TTC549 (cell line): ENCODE data around the gene SPINT3.

ENCODE experiments used
- FAIRE-seq: peaks from 2 replicates; lab custom pipeline; 2012; peaks lifted over from hg19 to GRCh38; lab: Jason Lieb, UNC

Gene SPINT3, protein sequence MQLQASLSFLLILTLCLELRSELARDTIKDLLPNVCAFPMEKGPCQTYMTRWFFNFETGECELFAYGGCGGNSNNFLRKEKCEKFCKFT

DNA sequence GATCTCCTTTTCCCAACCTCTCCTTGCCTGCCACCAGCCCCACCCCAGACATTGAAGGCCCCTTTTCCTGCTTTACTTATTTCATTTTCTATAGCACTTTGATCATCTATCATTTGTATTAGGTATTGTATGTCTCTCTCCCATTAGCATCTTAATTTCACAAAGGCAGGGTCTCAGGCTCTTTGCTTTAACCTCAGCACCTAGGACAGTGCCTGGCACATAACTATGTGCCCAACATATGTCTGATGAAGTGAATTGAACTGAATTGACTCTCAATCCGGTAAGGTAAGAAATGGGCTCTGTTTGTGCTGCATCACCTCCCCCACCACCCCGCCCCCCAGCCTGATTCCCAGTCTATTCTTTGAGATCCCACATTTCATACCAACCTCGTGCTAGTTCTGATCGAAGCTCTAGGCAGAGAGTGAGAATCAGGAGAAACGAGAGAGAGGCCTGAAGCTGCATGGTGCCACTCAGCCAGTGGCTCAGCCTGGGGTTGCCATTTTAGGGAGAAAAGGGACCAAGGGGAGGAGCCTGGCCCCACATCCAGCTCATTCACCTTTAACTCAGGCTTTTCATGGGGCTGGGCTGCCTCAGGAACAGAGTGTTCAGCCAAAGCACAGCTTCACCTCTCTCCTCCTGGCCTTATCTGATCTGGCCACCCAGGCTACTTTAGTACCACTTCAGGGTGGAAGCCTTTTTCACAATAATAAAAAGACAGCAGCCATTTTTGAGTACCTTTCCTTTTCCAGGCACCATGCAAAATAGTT is at the start of gene SPINT3:
Gene SPINT3 (minus strand): TSS at position 476 of the 767 bp plus-strand sequence. CDS start 14 bp downstream, at position 462.
- FAIRE-seq = no peak

DNA sequence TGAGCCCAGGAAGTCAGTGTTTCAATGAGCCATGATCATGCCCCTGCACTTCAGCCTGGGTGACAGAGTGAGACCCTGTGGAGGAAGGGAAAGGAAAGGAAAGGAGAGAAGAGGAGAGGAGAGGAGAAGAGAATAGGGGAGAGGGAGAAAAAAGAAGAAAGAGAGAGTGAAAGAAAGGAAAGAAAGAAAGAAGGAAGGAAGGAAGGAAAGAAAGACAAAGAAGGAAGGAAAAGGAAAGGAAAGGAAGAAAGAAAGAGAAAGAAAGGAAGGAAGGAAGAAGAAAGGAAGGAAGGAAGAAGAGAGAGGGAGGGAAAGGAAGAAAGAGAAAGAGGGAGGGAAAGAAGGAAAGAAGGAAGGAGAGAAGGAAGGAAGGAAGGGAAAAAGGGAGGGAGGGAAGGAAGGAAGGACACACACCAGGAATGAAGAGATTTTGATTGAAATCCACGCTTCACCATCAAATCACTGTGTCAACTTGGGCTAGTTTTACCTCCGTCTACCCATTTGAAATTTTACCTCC is 49.4 kb upstream of the SPINT3 start:
- FAIRE-seq = no peak

DNA sequence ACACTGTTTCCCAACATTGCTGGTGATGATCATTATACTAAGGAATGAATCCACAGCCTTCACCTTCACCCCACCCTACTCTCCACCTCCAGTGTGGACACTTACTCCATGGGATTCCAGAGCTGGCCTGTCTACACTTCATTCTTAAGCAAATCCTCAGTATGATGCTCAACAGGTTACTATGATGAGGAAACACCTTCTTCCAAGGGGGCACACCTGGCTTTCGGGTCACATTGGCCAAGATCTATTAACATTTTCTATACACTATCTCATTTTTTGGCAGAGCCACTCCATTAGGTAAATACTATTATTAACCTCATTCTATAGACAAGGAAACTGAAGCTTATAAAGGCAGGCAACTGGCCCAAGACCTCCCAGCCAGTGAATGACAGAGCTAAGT is 39.8 kb upstream of the SPINT3 start:
- no peak for FAIRE-seq

DNA sequence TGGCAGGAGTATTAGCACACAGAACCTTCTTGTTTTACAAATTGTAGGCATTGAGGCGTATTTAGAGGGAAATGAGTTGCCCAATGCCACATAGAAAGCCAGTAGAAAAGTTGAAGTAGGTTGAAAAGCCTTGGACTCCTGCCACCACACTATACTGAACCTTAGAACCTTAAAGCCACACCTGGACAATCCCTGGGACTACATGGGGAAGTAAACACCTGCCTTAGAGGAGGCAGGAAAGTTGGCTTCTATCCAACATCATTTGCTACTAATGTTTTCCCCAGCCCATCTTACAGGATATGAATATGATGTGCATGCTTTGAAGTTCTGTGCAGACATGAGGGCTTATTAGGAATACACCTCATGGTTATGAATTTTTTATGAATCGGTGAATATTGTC is 37.0 kb upstream of the SPINT3 start:
- no peak for FAIRE-seq

DNA sequence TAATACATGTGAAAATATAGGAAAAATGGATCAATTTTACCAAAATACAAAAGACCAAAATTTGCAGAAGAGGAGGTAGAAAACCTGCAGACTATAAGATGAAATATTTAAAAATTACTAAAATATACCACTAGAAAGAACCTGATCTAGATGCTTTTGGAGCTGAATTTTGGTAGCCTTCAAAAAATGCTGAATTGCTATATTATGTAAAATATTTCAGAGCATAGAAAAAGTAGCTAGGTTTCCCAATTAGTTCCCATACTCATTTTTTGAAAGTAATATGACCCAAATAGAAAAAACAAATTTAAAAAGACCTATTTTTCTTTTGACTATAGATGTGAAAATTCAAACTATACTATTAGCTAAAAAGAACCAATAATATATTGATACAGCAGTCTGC is 35.3 kb upstream of the SPINT3 start:
- FAIRE-seq = no peak

DNA sequence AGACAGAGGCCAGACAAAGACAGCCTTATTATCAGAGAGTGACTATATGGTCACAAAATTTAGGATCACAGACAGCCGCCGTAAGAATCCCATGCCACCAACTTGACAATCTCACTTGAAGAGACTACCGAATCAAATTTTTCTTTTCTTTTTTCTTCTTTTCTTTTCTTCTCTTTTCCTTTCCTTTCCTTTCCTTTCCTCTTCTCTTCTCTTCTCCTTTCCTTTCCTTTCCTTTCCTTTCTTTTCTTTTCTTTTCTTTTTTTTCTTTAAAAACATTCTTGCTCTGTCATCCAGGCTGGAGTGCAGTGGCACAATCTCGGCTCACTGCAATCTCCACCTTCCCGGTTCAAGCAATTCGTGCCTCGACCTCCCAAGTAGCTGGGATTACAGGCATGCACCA is 33.0 kb upstream of the SPINT3 start:
- FAIRE-seq = no peak

DNA sequence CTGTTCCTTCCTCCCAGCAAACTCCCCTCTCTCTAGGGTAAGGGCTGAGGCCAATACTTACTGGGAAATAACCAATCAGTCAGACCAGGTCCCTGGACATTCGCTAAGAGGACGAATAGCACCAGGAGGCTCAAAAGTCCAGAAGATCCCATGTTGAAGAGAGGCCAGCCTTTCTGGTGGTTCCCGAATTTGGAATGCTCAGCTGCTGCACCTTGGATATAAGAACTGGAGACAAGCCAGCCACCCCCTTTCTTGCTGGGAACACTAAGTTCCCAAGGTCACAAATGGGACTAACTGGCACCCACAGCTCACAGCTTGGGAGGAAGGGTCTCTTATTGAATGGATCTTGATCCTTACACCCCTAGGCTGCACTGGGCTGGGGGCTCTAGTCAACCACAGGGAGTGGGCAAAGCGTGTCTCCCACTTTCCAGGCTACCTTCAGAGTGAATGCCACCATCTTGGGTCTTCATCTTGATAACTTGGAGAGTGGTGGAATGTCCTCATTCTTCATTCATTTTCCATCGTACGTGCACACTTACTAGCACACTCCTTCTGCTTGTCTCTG is 31.9 kb upstream of the SPINT3 start, which contains the start of gene EPPIN:
Gene EPPIN (minus strand): TSS at position 196 of the 565 bp plus-strand sequence. CDS start 44 bp downstream, at position 152.
- no peak for FAIRE-seq

DNA sequence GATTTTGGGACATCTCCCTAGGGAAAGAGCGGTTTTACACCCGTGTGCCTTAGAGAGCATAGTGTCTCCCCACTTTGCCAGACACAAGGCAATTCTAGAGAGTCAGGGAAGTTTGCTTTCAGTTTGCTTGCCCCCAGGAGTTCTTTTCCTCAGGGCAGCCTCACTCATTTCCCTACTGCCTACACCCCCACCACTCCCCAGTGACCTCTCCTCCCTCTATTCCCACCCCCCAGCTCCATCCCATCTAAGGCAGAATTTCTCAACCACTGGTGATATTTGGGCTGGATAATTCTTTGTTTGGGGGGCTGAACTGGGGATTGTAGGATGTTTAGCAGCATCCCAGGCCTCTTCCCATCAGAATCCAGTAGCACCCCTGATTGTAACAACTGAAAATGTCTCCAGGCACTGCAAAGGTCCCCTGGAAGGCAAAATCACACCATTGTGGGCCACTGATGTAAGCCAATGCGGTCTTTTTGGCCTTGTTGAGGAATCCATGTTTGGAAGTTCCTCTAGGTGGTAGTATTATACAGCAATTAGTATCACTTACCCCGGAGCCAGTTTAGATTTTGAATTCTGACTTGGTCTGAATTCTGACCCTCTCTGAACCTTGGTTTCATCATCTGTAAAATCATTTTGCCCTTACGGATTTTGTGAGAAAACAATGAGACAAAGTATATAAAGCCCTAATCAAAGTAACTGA is 30.5 kb upstream of the SPINT3 start:
- no peak for FAIRE-seq

DNA sequence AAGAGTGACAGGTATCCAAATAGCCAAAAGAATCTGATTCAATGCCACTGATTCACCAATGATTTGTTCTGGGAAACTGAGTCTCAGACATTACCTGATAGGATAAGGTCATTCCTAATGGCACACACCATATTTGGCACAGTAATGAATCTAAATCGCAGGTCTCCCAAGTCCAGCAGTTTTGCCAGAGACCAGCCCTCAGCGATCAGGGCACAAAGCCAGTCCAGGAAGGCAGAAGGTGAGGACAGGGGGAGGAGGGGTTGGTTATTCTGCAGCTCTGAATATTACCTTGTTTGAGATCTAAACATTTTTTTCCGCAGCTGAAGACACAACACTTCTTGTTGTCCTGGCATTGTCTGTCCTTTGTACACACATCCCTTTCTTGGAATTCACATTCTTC is 29.9 kb upstream of the SPINT3 start:
- no peak for FAIRE-seq

DNA sequence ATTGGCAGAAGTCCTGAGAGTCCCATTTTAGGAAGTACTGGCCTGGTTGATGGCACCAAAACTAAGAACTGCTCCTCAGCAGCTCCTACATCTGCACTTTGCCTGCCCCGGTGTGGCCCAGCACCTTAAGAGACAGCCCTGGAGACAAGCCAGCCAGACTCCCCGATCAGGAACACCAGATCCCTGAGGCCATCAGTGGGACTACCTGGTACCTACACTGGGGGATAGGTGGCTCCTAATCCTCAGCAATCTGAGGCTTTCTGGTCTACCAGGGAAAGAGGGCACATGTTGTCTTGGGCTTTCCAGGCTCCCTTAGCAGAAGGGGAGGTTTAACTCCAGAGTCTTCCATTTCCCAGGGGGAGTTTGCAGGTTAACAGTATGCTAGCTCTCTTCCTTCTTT is 24.0 kb upstream of the SPINT3 start, which contains the start of gene WFDC6:
Gene WFDC6 (minus strand): TSS at position 101 of the 400 bp plus-strand sequence. CDS start 75 bp downstream, at position 26.
- no peak for FAIRE-seq

DNA sequence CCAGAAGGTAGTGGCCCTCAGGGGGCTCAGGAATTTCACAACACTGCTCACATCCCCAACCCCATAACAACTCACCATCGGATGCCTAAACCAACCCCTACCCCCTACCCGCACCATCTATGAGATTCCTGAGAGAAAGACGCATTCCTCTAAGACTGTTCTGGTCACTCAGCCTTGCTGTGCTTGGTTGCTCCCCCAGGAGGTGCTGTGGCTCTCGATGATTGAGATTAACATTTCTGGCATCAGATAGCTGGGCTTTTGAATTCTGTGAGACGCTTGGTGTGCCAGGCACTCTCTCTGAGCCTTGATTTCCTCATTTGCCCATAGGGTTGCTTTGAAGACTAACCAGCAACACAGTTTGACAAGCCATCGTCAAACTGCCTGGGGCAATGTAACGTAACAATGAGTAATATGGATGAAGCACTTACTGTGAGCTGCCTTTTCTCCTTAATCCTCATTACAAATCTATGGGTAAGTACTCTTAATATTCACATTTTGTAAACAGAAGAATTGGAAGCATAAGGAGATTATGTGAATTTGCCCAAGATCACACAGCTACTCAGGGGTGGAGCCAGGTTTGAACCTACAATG is 22.9 kb upstream of the SPINT3 start:
- no peak for FAIRE-seq

DNA sequence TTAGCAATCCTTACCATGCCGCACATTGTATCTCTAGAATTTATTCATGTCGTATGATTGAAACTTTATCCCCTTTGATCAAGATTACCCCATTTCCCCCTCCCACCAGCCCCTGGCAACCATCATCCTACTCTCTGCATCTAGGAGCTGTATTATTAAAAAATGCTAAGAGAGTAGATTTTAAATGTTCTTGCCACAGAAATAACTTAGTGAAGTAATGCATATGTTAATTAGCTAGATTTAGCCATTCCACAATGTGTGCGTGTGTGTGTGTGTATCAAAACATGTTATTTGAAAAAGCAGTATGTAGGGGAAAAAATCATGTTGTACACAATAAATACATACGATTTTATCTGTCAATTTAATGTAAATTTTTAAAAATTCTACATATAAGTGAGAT is 11.9 kb upstream of the SPINT3 start:
- FAIRE-seq = no peak

DNA sequence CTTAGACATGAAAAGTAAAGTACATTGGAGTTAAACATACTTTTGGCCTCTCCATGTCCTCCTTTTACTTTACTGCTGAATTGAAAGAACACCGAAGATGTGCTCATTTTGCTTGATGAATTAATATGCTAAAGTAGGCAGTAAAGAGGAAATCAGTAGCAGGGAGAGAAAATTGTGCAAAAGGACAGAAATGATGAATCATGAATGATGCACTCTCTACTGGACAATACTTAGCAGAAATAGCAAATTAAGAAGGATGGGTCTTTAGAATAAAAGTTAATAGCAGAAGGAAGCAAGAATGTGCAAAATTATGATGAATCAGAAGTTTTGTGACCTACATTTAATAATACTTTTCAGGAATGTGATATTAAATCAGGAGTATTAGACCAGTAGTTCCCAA is 8.4 kb upstream of the SPINT3 start:
- FAIRE-seq = no peak

DNA sequence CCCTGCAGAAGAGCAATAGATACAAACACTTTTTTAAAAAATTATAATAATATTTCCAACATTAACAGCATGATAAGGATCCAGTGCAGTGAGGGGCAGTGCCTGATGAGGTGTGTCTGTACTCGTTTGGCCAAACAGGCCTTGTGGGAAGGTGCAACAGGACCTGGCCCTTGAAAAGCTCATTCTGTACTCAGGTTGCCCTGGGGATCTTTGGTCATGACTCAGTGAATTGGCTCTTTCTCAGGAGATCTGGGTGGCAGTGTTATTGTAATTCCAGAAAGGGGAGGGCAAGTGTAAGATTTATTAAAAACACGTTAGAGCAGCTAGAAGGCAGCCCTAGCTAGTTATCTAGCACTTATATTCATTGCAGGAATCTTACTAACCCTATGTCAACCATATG is 2.9 kb upstream of the SPINT3 start:
- no peak for FAIRE-seq

DNA sequence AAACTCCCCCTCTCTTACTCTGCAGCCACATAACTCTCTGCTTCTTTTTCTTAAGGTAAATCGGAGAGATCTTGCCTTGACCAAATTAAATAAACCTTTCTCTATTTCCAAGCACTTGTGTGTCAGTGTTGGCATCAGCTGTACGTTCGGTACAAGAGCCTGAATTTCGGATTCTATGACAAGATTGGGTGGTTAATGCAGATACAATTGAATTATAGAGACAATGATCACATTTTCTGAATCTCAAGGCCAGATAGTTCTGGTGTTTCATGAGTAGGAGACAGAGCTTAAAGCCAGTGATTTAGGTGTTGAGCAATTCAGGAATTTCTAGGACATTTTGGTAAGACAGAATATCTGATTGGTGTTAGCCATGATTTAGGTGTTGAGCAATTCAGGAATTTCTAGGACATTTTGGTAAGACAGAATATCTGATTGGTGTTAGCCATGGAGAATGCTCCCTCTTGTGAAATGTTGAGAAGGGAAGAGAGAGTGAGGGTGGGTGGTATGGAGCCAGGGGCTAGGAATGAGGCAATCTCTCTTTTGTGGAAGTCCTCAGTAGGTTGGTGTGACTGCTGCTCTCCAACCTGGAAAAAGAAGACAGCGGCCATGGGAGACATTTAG is 5.1 kb downstream of the SPINT3 start:
- FAIRE-seq = no peak

DNA sequence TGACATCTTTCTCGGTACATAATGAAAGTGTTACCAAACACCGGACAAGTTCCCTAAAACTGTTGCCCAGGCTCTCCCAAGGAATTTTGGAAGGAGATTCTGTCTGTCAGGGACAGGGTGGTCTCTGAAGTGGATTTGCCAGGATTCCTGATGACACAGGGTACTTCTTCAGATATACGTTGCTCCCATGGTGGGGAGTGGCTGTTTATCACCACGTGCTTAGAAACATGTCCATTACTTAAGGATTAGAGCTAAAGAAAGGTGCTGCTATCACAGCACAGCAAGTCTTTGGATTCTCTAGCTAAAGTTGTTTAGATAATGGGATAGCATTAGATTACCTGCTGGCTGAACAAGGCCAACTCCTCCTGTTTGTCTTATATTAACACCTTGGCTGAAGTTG is 6.3 kb downstream of the SPINT3 start:
- no peak for FAIRE-seq

DNA sequence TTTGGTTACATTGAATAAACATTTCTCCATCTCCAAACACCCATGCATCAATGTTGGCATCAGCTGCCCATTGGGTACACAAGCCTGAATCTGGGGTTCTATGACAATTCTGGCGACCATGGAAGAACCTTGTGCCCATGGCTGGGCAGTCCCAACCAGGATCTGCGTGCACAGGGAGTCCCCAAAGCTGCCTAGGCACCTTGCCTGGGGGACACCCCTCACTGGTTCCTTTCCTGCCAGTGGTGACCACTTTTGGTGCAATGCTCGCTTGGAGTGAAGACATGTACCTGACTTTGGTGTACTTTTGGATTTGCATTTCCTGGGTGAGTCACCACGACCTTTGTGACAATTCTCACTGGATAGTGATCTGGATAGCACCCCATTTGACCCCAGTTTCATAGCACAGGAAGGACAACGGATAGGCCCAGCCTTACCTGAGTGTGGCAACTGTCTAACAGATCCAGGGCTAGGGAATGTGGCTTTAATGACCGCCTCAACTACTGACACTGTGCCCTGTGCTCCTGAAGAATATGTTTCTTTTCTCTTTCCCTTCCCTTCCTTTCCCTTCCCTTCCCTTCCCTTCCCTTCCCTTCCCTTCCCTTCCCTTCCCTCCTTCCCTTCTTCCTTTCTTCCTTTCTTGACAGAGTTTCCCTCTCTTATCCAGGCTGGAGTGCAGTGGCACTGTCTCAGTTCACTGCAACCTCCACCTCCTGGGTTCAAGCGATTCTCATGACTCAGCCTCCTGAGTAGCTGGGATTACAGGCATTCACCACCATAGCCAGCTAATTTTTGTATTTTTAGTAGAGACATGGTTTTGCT is 7.1 kb downstream of the SPINT3 start:
- no peak for FAIRE-seq

DNA sequence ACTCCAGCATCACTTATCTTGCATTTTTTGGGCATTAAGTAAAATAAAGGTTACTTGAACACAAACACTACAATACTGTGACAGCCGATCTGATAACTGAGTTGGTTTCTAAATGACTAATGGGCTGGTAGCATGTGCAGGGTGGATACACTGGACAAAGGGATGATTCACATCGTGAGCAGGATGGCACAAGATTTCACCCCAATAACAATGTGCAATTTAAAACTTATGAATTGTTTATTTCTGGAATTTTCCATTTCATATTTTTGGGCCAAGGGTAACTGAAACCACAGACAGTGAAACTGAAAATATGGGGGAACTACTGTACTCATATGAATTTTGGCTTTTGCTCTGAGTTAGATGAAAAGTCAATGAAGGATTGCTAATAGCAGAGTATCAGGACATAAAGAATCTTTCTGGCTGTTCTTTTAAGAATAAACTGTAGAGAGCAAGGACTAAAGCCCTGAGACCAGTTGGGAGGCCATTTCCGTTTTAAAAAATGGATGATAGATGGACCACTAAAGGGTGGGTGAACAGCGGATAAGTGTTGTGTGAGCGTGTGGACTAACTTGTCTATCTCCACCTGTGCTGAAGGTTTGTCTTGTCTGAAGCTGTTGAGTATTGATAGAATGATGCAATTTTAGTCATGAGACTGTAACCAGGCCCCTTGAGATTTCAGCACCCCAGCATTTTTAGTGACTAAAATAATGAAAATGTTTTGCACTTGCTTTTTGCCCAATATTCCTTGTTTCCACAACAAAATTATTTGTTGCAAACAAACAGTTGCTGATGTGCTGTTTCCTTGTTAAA is 8.2 kb downstream of the SPINT3 start:
- no peak for FAIRE-seq

DNA sequence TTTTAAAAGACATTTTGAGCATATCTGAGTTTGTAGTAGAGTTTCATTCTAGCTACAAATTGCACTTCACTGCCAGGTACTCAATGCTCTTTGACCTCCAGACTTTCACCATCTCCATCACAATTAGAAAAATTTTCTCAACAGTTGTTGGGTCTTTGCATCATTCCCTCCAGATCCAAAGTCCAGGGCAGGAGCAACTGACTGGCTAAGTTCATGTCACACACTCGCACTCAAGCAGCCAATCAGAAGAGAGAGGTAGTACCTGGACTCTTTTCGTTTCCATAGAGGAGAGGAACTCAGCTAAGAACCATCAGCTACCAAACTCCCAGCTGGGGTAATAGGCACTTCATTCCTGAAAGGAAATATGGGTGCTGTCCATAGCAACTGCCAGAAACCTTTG is 9.0 kb downstream of the SPINT3 start:
- FAIRE-seq = no peak

DNA sequence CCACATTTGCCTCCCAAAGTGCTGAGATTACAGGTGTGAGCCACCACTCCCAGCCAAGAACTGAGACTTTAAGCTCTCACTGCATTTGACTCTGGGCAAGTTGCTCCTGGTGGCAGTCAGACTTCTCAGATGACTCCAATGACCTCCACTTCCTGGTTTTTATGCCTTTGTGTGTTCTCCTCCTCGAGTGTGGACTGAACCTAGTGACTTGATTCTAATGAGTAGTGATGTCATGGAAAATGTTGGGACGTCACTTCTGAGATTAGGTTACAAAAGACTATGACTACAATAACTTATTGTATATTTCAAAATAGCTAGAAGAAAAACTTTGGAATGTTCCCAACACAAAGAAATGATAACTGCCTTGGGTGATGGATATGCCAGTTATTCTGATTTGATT is 12.0 kb downstream of the SPINT3 start:
- no peak for FAIRE-seq
